ENCODE results near the gene PSMA5. TPM values are rescaled to one million over a fixed set of nuclear protein-coding genes. Genes with fewer than 3 reads are reported as not detected.

PSMA5 gene
- total and polyA plus RNA-seq, 10 of the 15 experiments (the other 5 are each of a cell fraction or from before 2014, with no cell fraction given) = 58.7 to 271 (median 187) TPM

- no peaks in the 10 kb centered on the region; the same call in 2 of the 3 replicates for H3K9me3 ChIP-seq (replicated peaks; ENCODE audit: control insufficient read depth, insufficient read depth, low read length)
- no peak overlapping the region for H3K4me3 ChIP-seq
- no peak for TF ChIP-seq BHLHE40 (IDR thresholded peaks at IDR 0.05; ENCODE audit: borderline replicate concordance in 1 of 2, low read depth in 2 of 2, low read length in 1 of 2)
- ATAC-seq = no peak
- POLR2A ChIA-PET = no interaction called here
- WGBS (ENCODE audit: insufficient coverage, insufficient replicate concordance, low lambda C conversion rate, missing lambda C conversion rate) = 89% methylated on average over 5 of the region's 5 CpGs
- no peak overlapping the region for H3K27ac ChIP-seq (ENCODE audit: control insufficient read depth, insufficient read depth)
- no peaks in the 10 kb centered on the region for H3K27me3 ChIP-seq (replicated peaks in 1 of 2; ENCODE audit: control insufficient read depth in 2 of 2, insufficient read depth in 2 of 2, low read length in 1 of 2)
- RAD21 ChIA-PET (ENCODE audit: unreplicated experiment) = no interaction called here
- SMC1A ChIA-PET (ENCODE audit: uncharacterized antibody, unreplicated experiment) = interaction anchor here (1.7 kb wide), 1 partner anchor 14 kb away, joined by 3 read pairs; no protein-coding TSS in a partner anchor
- H3K79me2 ChIP-seq (ENCODE audit: control insufficient read depth, insufficient read depth, low read length) = no peaks in the 10 kb centered on the region
- no TSS peak for BruUV-seq (replicated peaks)
- H3K9ac ChIP-seq (ENCODE audit: control insufficient read depth, insufficient read depth, low read length) = no peak overlapping the region
- no peak for FAIRE-seq
- peaks cover 9% of the 10 kb centered on the region; the same call in 1 of the 2 replicates for H3K4me1 ChIP-seq (ENCODE audit: control insufficient read depth, insufficient read depth, low read length)
- intact Hi-C loops (cut with micrococcal nuclease; ENCODE audit: unreplicated experiment) = no loop called here
- no peak overlapping the region for H3K4me2 ChIP-seq (ENCODE audit: control insufficient read depth, insufficient read depth)
- in situ Hi-C loops (cut with MboI) = no loop called here
- H4K20me1 ChIP-seq (ENCODE audit: control insufficient read depth, insufficient read depth) = no peaks in the 10 kb centered on the region
- no peak for DNase-seq (ENCODE audit: low read depth, low spot score)
- H3K36me3 ChIP-seq (ENCODE audit: control insufficient read depth in 2 of 2, insufficient read depth in 2 of 2, low read length in 1 of 2) = no peaks in the 10 kb centered on the region
- H2AFZ ChIP-seq (ENCODE audit: control insufficient read depth, low read depth, low read length) = no peak overlapping the region
- CTCF ChIA-PET = interaction anchor here (1.0 kb wide), 1 partner anchor 9 kb away, joined by 3 read pairs; no protein-coding TSS in a partner anchor
Measured at GRCh38 chr1:109373126-109373525, 53.1 kb downstream of the PSMA5 start.

DNA sequence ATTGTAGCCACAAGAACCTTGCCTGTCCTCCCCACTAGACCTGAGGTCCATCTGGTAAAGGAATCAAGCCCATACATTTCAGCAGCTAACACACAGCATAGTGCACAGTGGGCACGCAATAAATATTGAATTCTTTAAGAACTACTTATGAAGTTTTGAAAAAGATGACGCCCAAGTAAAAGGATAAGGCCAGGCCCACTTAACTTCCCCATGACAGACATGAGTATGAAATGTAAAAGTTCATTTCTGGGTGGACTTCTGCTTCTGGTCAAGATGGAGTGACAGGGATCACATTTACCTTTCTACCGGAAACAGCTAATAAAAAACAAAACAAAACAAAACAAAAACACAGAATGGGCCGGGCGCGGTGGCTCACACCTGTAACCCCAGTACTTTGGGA lies 54.0 kb downstream of the PSMA5 start:
- CTCF ChIA-PET = interaction anchor here (1.0 kb wide), 1 partner anchor 10 kb away, joined by 3 read pairs; no protein-coding TSS in a partner anchor
- DNase-seq (ENCODE audit: low read depth, low spot score) (no peak), ATAC-seq (no peak), FAIRE-seq (no peak)
- no peak overlapping the region for H3K4me2 ChIP-seq (ENCODE audit: control insufficient read depth, insufficient read depth)
- TF ChIP-seq HDAC2 (IDR thresholded peaks at IDR 0.05) (no peak), SUPT20H (IDR thresholded peaks at IDR 0.05; ENCODE audit: borderline replicate concordance, control insufficient read depth, low read depth, low read length) (no peak), BRCA1 (IDR thresholded peaks at IDR 0.05; ENCODE audit: low read depth, low read length) (no peak), YY1 (IDR thresholded peaks at IDR 0.05; ENCODE audit: low read depth, low read length) (no peak)
- H4K20me1 ChIP-seq (ENCODE audit: control insufficient read depth, insufficient read depth) = no peaks in the 10 kb centered on the region
- H3K4me3 ChIP-seq = no peak overlapping the region
- H3K79me2 ChIP-seq (ENCODE audit: control insufficient read depth, insufficient read depth, low read length) = no peaks in the 10 kb centered on the region
- peaks cover 9% of the 10 kb centered on the region; the same call in 1 of the 2 replicates for H3K4me1 ChIP-seq (ENCODE audit: control insufficient read depth, insufficient read depth, low read length)
- RAD21 ChIA-PET (ENCODE audit: unreplicated experiment) = no interaction called here
- H3K27ac ChIP-seq (ENCODE audit: control insufficient read depth, insufficient read depth) = no peak overlapping the region
- BruUV-seq (replicated peaks) = no TSS peak
- no peaks in the 10 kb centered on the region for H3K36me3 ChIP-seq (ENCODE audit: control insufficient read depth in 2 of 2, insufficient read depth in 2 of 2, low read length in 1 of 2)
- 78% methylated on average over 6 of the region's 6 CpGs for WGBS (ENCODE audit: insufficient coverage, insufficient replicate concordance, low lambda C conversion rate, missing lambda C conversion rate)
- SMC1A ChIA-PET (ENCODE audit: uncharacterized antibody, unreplicated experiment) = interaction anchor here (1.7 kb wide), 1 partner anchor 15 kb away, joined by 3 read pairs; no protein-coding TSS in a partner anchor
- H2AFZ ChIP-seq (ENCODE audit: control insufficient read depth, low read depth, low read length) = no peak overlapping the region
- in situ Hi-C loops (cut with MboI) = no loop called here
- intact Hi-C loops (cut with micrococcal nuclease; ENCODE audit: unreplicated experiment) = no loop called here
- POLR2A ChIA-PET = no interaction called here
- H3K9ac ChIP-seq (ENCODE audit: control insufficient read depth, insufficient read depth, low read length) = no peak overlapping the region
- H3K27me3 ChIP-seq (replicated peaks in 1 of 2; ENCODE audit: control insufficient read depth in 2 of 2, insufficient read depth in 2 of 2, low read length in 1 of 2) = no peaks in the 10 kb centered on the region
- no peaks in the 10 kb centered on the region; the same call in 2 of the 3 replicates for H3K9me3 ChIP-seq (replicated peaks; ENCODE audit: control insufficient read depth, insufficient read depth, low read length)
